SU-DHL-6 (cell line): ENCODE data around the gene SRCAP.
A peak's percentile ranks its signal among the peaks of the same experiment; 100 is the strongest.

Experiments
- H2AFZ ChIP-seq: fragments of 200-600 bp; sonication (generic); 2 replicates; pipeline ENCODE4 v1.6.1; 2014; ENCODE audit warnings: low read depth, mild to moderate bottlenecking, moderate library complexity, mixed read lengths, antibody characterized with exemption, low read length; ENCODE audit not compliant: severe bottlenecking
- H3F3A ChIP-seq: fragments of 200-600 bp; shearing (Covaris generic); 2 replicates; pipeline ENCODE4 v1.6.0; 2016; ENCODE audit warnings: antibody characterized with exemption, mild to moderate bottlenecking; ENCODE audit not compliant: insufficient read depth
- H3K27ac ChIP-seq: fragments of 200-600 bp; sonication (generic); 2 replicates; pipeline ENCODE4 v1.5.1; 2016; ENCODE audit warnings: low read depth, mild to moderate bottlenecking, low read length, moderate library complexity, mixed read lengths
- H3K27me3 ChIP-seq: fragments of 200-600 bp; sonication (generic), shearing (Covaris generic); 2 replicates; pipeline ENCODE4 v1.6.0; 2014; ENCODE audit warnings: mild to moderate bottlenecking, low read length
- H3K36me3 ChIP-seq: fragments of 200-600 bp; sonication (generic); 2 replicates; pipeline ENCODE4 v1.6.1; 2014; ENCODE audit warnings: mild to moderate bottlenecking, low read length, mixed read lengths
- H3K4me2 ChIP-seq: fragments of 300-600, 200-600 bp; shearing (Covaris generic), sonication (generic); 2 replicates; pipeline ENCODE4 v1.6.0; 2014; ENCODE audit warnings: low read length, low read depth, mild to moderate bottlenecking; ENCODE audit not compliant: poor library complexity, severe bottlenecking
- H3K4me3 ChIP-seq: fragments of 200-600 bp; sonication (generic); 2 replicates; pipeline ENCODE4 v1.5.1; 2014; ENCODE audit warnings: antibody characterized with exemption, low read length, mild to moderate bottlenecking, mixed read lengths; ENCODE audit not compliant: insufficient read depth, poor library complexity, severe bottlenecking
- H3K79me2 ChIP-seq: fragments of 200-600 bp; sonication (generic); 2 replicates; pipeline ENCODE4 v1.6.1; 2014; ENCODE audit warnings: mild to moderate bottlenecking, low read length, moderate library complexity; ENCODE audit not compliant: insufficient read depth
- H3K9ac ChIP-seq: fragments of 200-600 bp; sonication (generic); 2 replicates; pipeline ENCODE4 v1.7.0; 2014; ENCODE audit warnings: mild to moderate bottlenecking, low read length
- H3K9me2 ChIP-seq: fragments of 200-600 bp; sonication (generic); replicated peaks from 2 replicates; pipeline ENCODE4 v1.6.1; 2014; ENCODE audit warnings: low read length; ENCODE audit not compliant: insufficient read depth
- H3K9me3 ChIP-seq: fragments of 200-600 bp; sonication (generic); 2 replicates; pipeline ENCODE4 v1.6.1; 2014; ENCODE audit warnings: low read length, mixed read lengths; ENCODE audit not compliant: insufficient read depth
- H4K20me1 ChIP-seq: fragments of 200-600 bp; sonication (generic); 2 replicates; pipeline ENCODE4 v1.6.1; 2014; ENCODE audit warnings: low read depth, mild to moderate bottlenecking, antibody characterized with exemption, low read length, moderate library complexity, mixed read lengths
- EZH2phosphoT487 ChIP-seq: fragments of 200-600 bp; sonication (generic), shearing (Covaris generic); conservative IDR thresholded peaks from 2 replicates; pipeline ENCODE4 v1.6.1; 2018; ENCODE audit warnings: mild to moderate bottlenecking, antibody characterized with exemption, low read length, moderate library complexity, mixed read lengths
- TF ChIP-seq, protein P1 (sequence below): fragments of 200-600 bp; sonication (generic); IDR thresholded peaks from one replicate; pipeline ENCODE4 v1.5.1; 2017; ENCODE audit warnings: antibody characterized with exemption, mild to moderate bottlenecking, low read length, moderate library complexity; ENCODE audit not compliant: insufficient read depth, poor library complexity, severe bottlenecking

Gene SRCAP

GRCh38 chr16:30656974-30657865 is 41.8 kb upstream of the SRCAP start:
- TF ChIP-seq, protein P1, sequence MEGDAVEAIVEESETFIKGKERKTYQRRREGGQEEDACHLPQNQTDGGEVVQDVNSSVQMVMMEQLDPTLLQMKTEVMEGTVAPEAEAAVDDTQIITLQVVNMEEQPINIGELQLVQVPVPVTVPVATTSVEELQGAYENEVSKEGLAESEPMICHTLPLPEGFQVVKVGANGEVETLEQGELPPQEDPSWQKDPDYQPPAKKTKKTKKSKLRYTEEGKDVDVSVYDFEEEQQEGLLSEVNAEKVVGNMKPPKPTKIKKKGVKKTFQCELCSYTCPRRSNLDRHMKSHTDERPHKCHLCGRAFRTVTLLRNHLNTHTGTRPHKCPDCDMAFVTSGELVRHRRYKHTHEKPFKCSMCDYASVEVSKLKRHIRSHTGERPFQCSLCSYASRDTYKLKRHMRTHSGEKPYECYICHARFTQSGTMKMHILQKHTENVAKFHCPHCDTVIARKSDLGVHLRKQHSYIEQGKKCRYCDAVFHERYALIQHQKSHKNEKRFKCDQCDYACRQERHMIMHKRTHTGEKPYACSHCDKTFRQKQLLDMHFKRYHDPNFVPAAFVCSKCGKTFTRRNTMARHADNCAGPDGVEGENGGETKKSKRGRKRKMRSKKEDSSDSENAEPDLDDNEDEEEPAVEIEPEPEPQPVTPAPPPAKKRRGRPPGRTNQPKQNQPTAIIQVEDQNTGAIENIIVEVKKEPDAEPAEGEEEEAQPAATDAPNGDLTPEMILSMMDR: no peak
- TF ChIP-seq EZH2phosphoT487: no peak
- H3K79me2 ChIP-seq: peaks cover 26% of the 10 kb centered on the region; the same call in 1 of the 2 replicates
- H3F3A ChIP-seq: peaks cover 26% of the 10 kb centered on the region
- H2AFZ ChIP-seq: peak overlapping the region; percentile 54
- peak overlapping the region; percentile 48 for H3K4me3 ChIP-seq
- H3K36me3 ChIP-seq: 0 out of 2 replicates have a peak, but pooled peaks cover 3% of the 10 kb centered on the region
- H3K4me2 ChIP-seq: peak overlapping the region; percentile 71
- H3K9me2 ChIP-seq: no peaks in the 10 kb centered on the region
- H3K27ac ChIP-seq: peak overlapping the region; percentile 75
- no peaks in the 10 kb centered on the region for H4K20me1 ChIP-seq
- H3K9ac ChIP-seq: peak overlapping the region; percentile 64
- H3K27me3 ChIP-seq: no peaks in the 10 kb centered on the region
- H3K9me3 ChIP-seq: no peaks in the 10 kb centered on the region

GRCh38 chr16:30657866-30658730 is 40.9 kb upstream of the SRCAP start, which contains the start of gene FBRS:
TSS of gene FBRS (plus strand) at chr16:30658431. CDS start at chr16:30659519, 1,088 bp downstream.
- Histone ChIP-seq H3F3A (peaks cover 24% of the 10 kb centered on the region), H3K36me3 (peaks cover 6% of the 10 kb centered on the region; the same call in 1 of the 2 replicates), H3K4me3 (peak within 1 kb of the TSS; percentile 90), H3K9me3 (no peaks in the 10 kb centered on the region), H3K27ac (peak within 1 kb of the TSS; percentile 91), H3K79me2 (peaks cover 32% of the 10 kb centered on the region; the same call in 1 of the 2 replicates), H3K9me2 (no peaks in the 10 kb centered on the region), H2AFZ (peak within 1 kb of the TSS; percentile 54), H3K9ac (peak within 1 kb of the TSS; percentile 86), H4K20me1 (no peaks in the 10 kb centered on the region), H3K4me2 (peak within 1 kb of the TSS; percentile 94), H3K27me3 (no peaks in the 10 kb centered on the region)
- TF ChIP-seq, protein P1: peak; percentile 87
- TF ChIP-seq EZH2phosphoT487: no peak

GRCh38 chr16:30658731-30659506 is 40.1 kb upstream of the SRCAP start:
- peak overlapping the region; percentile 52 for H2AFZ ChIP-seq
- H3K9me3 ChIP-seq: no peaks in the 10 kb centered on the region
- TF ChIP-seq, protein P1: no peak
- no peak for TF ChIP-seq EZH2phosphoT487
- peaks cover 39% of the 10 kb centered on the region for H3K79me2 ChIP-seq
- peak overlapping the region; percentile 94 for H3K4me2 ChIP-seq
- peak overlapping the region; percentile 91 for H3K27ac ChIP-seq
- H3K9me2 ChIP-seq: no peaks in the 10 kb centered on the region
- no peaks in the 10 kb centered on the region for H3K27me3 ChIP-seq
- peaks cover 24% of the 10 kb centered on the region for H3F3A ChIP-seq
- H3K36me3 ChIP-seq: peaks cover 6% of the 10 kb centered on the region; the same call in 1 of the 2 replicates
- H4K20me1 ChIP-seq: no peaks in the 10 kb centered on the region
- peak overlapping the region; percentile 86 for H3K9ac ChIP-seq
- H3K4me3 ChIP-seq: peak overlapping the region; percentile 90
